Neural cell (in vitro differentiated cells): ENCODE measurements around the gene RETSAT. TPM values are rescaled to one million over a fixed set of nuclear protein-coding genes. Genes with fewer than 3 reads are reported as not detected.

Source experiments
- H2AFZ ChIP-seq: fragments of 200-600, 300-800 bp; sonication (generic), shearing (Covaris generic); 2 replicates; pipeline ENCODE4 v1.6.0; 2014; ENCODE audit warnings: low read depth, mild to moderate bottlenecking, antibody characterized with exemption, low read length, moderate library complexity
- H3F3A ChIP-seq: fragments of 200-600 bp; shearing (Covaris generic); 2 replicates; pipeline ENCODE4 v1.6.1; 2016; ENCODE audit warnings: mild to moderate bottlenecking, moderate library complexity, mixed read lengths, antibody characterized with exemption, low read length; ENCODE audit not compliant: insufficient read depth, poor library complexity, severe bottlenecking
- H3K27ac ChIP-seq: fragments of 200-600, 300-800 bp; sonication (generic), shearing (Covaris generic); 2 replicates; pipeline ENCODE4 v1.5.1; 2014; ENCODE audit warnings: mild to moderate bottlenecking, low read length, moderate library complexity
- H3K27me3 ChIP-seq: fragments of 300-800, 200-600 bp; sonication (generic), shearing (Covaris generic); 2 replicates; pipeline ENCODE4 v1.6.0; 2014; ENCODE audit warnings: mild to moderate bottlenecking, low read depth, low read length, moderate library complexity; ENCODE audit not compliant: insufficient read depth
- H3K36me3 ChIP-seq: fragments of 300-800, 200-600 bp; sonication (generic), shearing (Covaris generic); 2 replicates; pipeline ENCODE4 v1.5.1; 2014; ENCODE audit warnings: mild to moderate bottlenecking, antibody characterized with exemption, low read length, moderate library complexity; ENCODE audit not compliant: insufficient read depth
- H3K4me2 ChIP-seq: fragments of 300-800, 200-600 bp; sonication (generic), shearing (Covaris generic); 2 replicates; pipeline ENCODE4 v1.6.0; 2014; ENCODE audit warnings: mild to moderate bottlenecking, low read length
- H3K4me3 ChIP-seq: fragments of 300-800, 200-600 bp; sonication (generic), shearing (Covaris generic); 2 replicates; pipeline ENCODE4 v1.5.1; 2014; ENCODE audit warnings: mild to moderate bottlenecking, low read length, moderate library complexity
- H3K79me2 ChIP-seq: fragments of 200-600 bp; shearing (Covaris generic); replicated peaks from 2 replicates; pipeline ENCODE4 v1.6.0; 2014; ENCODE audit warnings: mild to moderate bottlenecking, low read length, moderate library complexity; ENCODE audit not compliant: insufficient read depth
- H3K9ac ChIP-seq: fragments of 300-800, 200-600 bp; sonication (generic), shearing (Covaris generic); 2 replicates; pipeline ENCODE4 v1.6.1; 2016; ENCODE audit warnings: mild to moderate bottlenecking, low read length, mixed read lengths
- H3K9me2 ChIP-seq: fragments of 200-600 bp; shearing (Covaris generic); 2 replicates; pipeline ENCODE4 v1.6.1; 2016; ENCODE audit warnings: mild to moderate bottlenecking, low read length, mixed read lengths; ENCODE audit not compliant: insufficient read depth
- H3K9me3 ChIP-seq: fragments of 200-600, 300-800 bp; sonication (generic), shearing (Covaris generic); 2 replicates; pipeline ENCODE4 v1.6.1; 2016; ENCODE audit warnings: mild to moderate bottlenecking, mixed run types, low read length, moderate library complexity, mixed read lengths
- H4K20me1 ChIP-seq: fragments of 200-600 bp; shearing (Covaris generic); 2 replicates; pipeline ENCODE4 v1.6.1; 2016; ENCODE audit warnings: mild to moderate bottlenecking, mixed run types; ENCODE audit not compliant: insufficient read depth
- EP300 ChIP-seq: fragments of 450-650 bp; conservative IDR thresholded peaks from 2 replicates; pipeline ENCODE4 v1.6.1; 2014; ENCODE audit warnings: antibody characterized with exemption, mild to moderate bottlenecking, moderate library complexity; ENCODE audit not compliant: poor library complexity, severe bottlenecking
- EZH2 ChIP-seq: fragments of 200-600, 300-800 bp; shearing (Covaris generic), sonication (generic); IDR thresholded peaks from 2 replicates; pipeline ENCODE4 v1.6.1; 2014; ENCODE audit warnings: antibody characterized with exemption, low read length, borderline replicate concordance, mild to moderate bottlenecking; ENCODE audit not compliant: insufficient read depth, poor library complexity, severe bottlenecking
- MXI1 ChIP-seq: fragments of 450-650 bp; conservative IDR thresholded peaks from 2 replicates; pipeline ENCODE4 v1.6.1; 2014; ENCODE audit warnings: antibody characterized with exemption, mild to moderate bottlenecking; ENCODE audit not compliant: poor library complexity, severe bottlenecking
- POLR2AphosphoS5 ChIP-seq: IDR thresholded peaks from 2 replicates; pipeline ENCODE4 v1.6.1; 2012
- RAD21 ChIP-seq: fragments of 450-650 bp; conservative IDR thresholded peaks from 2 replicates; pipeline ENCODE4 v1.6.1; 2014; ENCODE audit warnings: antibody characterized with exemption, mild to moderate bottlenecking, moderate library complexity
- SMC3 ChIP-seq: fragments of 450-650 bp; conservative IDR thresholded peaks from 2 replicates; pipeline ENCODE4 v1.6.1; 2014; ENCODE audit warnings: antibody characterized with exemption, mild to moderate bottlenecking, moderate library complexity; ENCODE audit not compliant: poor library complexity
- TAF1 ChIP-seq: IDR thresholded peaks from 2 replicates; pipeline ENCODE4 v1.6.1; 2012; ENCODE audit warnings: low read depth
- polyA plus RNA-seq: library from polyadenylated mRNA; depleted of rRNA; stranded (reverse); fragments of >200 nt; gene quantifications from 2 replicates; pipeline ENCODE4 v1.2.3, GENCODE V29; 2014
- TF ChIP-seq, protein P1 (sequence below): fragments of 450-650 bp; IDR thresholded peaks from 2 replicates; pipeline ENCODE4 v1.5.1; 2014; ENCODE audit warnings: antibody characterized with exemption, mild to moderate bottlenecking, moderate library complexity; ENCODE audit not compliant: poor library complexity, severe bottlenecking
- TF ChIP-seq, protein P2 (sequence below): IDR thresholded peaks from 2 replicates; pipeline ENCODE4 v1.6.1; 2012; ENCODE audit warnings: borderline replicate concordance

Gene RETSAT
- polyA plus RNA-seq, 1 donor from 2014 or later, result 10.9 TPM

DNA sequence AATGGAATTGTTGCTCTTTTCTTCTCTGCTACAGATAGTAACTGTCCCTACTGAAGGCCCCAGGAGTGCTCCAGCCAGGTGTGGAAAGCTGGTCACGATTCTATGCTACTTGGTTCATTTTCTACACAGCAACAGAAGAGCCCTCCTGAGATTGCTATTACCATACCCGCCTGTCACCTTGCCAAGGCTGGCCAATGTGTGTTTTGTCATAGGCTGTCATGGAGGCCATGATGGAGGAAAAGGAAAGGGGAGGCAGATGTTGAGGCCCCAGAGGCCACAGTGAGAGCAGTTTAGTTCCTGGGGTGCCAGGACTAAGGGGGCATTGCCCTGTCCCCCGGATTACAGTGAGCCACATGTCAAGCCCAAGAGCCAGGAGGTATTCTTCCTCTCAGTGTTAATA is 1.2 kb upstream of the RETSAT start:
- Histone ChIP-seq H3F3A (no peaks in the 10 kb centered on the region), H3K4me2 (peak overlapping the region; percentile 95), H3K36me3 (no peaks in the 10 kb centered on the region), H3K9ac (peak overlapping the region; percentile 77), H3K27me3 (no peaks in the 10 kb centered on the region), H3K79me2 (peaks cover 4% of the 10 kb centered on the region), H3K4me3 (peak overlapping the region; percentile 85), H4K20me1 (no peaks in the 10 kb centered on the region), H2AFZ (no peak overlapping the region), H3K9me2 (no peaks in the 10 kb centered on the region), H3K9me3 (no peaks in the 10 kb centered on the region), H3K27ac (no peak overlapping the region)
- TF ChIP-seq RAD21, result no peak
- TF ChIP-seq TAF1, result no peak
- TF ChIP-seq EP300, result no peak
- TF ChIP-seq, protein P1, sequence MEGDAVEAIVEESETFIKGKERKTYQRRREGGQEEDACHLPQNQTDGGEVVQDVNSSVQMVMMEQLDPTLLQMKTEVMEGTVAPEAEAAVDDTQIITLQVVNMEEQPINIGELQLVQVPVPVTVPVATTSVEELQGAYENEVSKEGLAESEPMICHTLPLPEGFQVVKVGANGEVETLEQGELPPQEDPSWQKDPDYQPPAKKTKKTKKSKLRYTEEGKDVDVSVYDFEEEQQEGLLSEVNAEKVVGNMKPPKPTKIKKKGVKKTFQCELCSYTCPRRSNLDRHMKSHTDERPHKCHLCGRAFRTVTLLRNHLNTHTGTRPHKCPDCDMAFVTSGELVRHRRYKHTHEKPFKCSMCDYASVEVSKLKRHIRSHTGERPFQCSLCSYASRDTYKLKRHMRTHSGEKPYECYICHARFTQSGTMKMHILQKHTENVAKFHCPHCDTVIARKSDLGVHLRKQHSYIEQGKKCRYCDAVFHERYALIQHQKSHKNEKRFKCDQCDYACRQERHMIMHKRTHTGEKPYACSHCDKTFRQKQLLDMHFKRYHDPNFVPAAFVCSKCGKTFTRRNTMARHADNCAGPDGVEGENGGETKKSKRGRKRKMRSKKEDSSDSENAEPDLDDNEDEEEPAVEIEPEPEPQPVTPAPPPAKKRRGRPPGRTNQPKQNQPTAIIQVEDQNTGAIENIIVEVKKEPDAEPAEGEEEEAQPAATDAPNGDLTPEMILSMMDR, result no peak
- TF ChIP-seq, protein P2, sequence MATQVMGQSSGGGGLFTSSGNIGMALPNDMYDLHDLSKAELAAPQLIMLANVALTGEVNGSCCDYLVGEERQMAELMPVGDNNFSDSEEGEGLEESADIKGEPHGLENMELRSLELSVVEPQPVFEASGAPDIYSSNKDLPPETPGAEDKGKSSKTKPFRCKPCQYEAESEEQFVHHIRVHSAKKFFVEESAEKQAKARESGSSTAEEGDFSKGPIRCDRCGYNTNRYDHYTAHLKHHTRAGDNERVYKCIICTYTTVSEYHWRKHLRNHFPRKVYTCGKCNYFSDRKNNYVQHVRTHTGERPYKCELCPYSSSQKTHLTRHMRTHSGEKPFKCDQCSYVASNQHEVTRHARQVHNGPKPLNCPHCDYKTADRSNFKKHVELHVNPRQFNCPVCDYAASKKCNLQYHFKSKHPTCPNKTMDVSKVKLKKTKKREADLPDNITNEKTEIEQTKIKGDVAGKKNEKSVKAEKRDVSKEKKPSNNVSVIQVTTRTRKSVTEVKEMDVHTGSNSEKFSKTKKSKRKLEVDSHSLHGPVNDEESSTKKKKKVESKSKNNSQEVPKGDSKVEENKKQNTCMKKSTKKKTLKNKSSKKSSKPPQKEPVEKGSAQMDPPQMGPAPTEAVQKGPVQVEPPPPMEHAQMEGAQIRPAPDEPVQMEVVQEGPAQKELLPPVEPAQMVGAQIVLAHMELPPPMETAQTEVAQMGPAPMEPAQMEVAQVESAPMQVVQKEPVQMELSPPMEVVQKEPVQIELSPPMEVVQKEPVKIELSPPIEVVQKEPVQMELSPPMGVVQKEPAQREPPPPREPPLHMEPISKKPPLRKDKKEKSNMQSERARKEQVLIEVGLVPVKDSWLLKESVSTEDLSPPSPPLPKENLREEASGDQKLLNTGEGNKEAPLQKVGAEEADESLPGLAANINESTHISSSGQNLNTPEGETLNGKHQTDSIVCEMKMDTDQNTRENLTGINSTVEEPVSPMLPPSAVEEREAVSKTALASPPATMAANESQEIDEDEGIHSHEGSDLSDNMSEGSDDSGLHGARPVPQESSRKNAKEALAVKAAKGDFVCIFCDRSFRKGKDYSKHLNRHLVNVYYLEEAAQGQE, result no peak
- TF ChIP-seq MXI1, result no peak
- TF ChIP-seq SMC3, result no peak
- no peak for TF ChIP-seq EZH2
- TF ChIP-seq POLR2AphosphoS5, result no peak

GRCh38 chr2:85355073-85355410 is 714 bp upstream of the RETSAT start:
- no peaks in the 10 kb centered on the region for H3F3A ChIP-seq
- H2AFZ ChIP-seq, result peak overlapping the region; percentile 62
- H3K9me3 ChIP-seq, result no peaks in the 10 kb centered on the region
- TF ChIP-seq, protein P2, result no peak
- TF ChIP-seq MXI1, result no peak
- no peaks in the 10 kb centered on the region for H3K9me2 ChIP-seq
- peak overlapping the region; percentile 95 for H3K4me2 ChIP-seq
- no peaks in the 10 kb centered on the region for H3K36me3 ChIP-seq
- H3K4me3 ChIP-seq, result peak overlapping the region; percentile 85
- H3K9ac ChIP-seq, result peak overlapping the region; percentile 77
- H3K27ac ChIP-seq, result peak overlapping the region; percentile 33
- H3K79me2 ChIP-seq, result peaks cover 4% of the 10 kb centered on the region
- H4K20me1 ChIP-seq, result no peaks in the 10 kb centered on the region
- no peaks in the 10 kb centered on the region for H3K27me3 ChIP-seq
